LNCaP clone FGC (cell line): ENCODE data around the gene EIF5AL1.

ENCODE experiments used
- DNase-seq: peaks from one replicate; pipeline ENCODE4 v3.0.0-alpha.2; 2011; ENCODE audit warnings: low read depth
- H3K4me3 ChIP-seq: 2 replicates; pipeline ENCODE4 v1.5.1; 2011; ENCODE audit warnings: mild to moderate bottlenecking, low read depth, low read length, control low read depth
- TF ChIP-seq, protein P1 (sequence below): IDR thresholded peaks from 2 replicates; pipeline ENCODE4 v1.5.1; 2012; ENCODE audit warnings: mild to moderate bottlenecking; ENCODE audit not compliant: control insufficient read depth, insufficient read depth; ENCODE audit errors: extremely low read depth

EIF5AL1 gene

DNA sequence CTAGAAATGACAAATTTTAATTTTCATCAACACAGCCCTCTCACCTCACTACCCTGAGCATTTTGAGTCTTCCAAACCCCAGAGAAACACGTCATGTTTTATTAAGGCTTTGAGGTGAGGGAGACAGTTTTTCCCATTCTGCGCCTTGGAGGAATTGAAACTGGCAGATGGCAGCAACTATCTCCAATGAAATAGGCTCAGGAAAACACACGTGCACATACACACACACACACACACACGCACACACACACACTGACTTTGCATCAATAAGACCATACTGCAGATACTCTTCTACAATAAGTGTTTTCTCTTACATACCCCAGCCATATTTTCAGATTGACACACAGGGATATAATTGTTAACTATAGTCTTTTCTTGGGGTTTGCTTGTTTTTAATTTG lies 51.1 kb downstream of the EIF5AL1 start:
- no peak overlapping the region for H3K4me3 ChIP-seq
- DNase-seq: no peak
- TF ChIP-seq, protein P1, sequence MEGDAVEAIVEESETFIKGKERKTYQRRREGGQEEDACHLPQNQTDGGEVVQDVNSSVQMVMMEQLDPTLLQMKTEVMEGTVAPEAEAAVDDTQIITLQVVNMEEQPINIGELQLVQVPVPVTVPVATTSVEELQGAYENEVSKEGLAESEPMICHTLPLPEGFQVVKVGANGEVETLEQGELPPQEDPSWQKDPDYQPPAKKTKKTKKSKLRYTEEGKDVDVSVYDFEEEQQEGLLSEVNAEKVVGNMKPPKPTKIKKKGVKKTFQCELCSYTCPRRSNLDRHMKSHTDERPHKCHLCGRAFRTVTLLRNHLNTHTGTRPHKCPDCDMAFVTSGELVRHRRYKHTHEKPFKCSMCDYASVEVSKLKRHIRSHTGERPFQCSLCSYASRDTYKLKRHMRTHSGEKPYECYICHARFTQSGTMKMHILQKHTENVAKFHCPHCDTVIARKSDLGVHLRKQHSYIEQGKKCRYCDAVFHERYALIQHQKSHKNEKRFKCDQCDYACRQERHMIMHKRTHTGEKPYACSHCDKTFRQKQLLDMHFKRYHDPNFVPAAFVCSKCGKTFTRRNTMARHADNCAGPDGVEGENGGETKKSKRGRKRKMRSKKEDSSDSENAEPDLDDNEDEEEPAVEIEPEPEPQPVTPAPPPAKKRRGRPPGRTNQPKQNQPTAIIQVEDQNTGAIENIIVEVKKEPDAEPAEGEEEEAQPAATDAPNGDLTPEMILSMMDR: no peak
